H1 (cell line): ENCODE results near the gene TPP1. TPM values are rescaled to one million over a fixed set of nuclear protein-coding genes. Genes with fewer than 3 reads are reported as not detected.

Experiments
- CTCF ChIA-PET: fragments of 300-600 bp; sonication (Branson Sonifier 250); formaldehyde crosslinking; loops from one replicate; lab custom pipeline; 2021; ENCODE audit not compliant: partially characterized antibody; lab: Charles Lee
- POLR2A ChIA-PET: fragments of 300-600 bp; sonication (Branson Sonifier 250); formaldehyde crosslinking; loops from one replicate; lab custom pipeline; 2021; ENCODE audit warnings: inconsistent platforms; ENCODE audit not compliant: partially characterized antibody; lab: Charles Lee
- DNase-seq, 2 experiments: peaks; one replicate each; pipeline versions ENCODE4 v3.0.0 to v3.0.0-alpha.2; 2010 to 2022; ENCODE audit warnings: low spot score in 2 of 2, low read depth in 1 of 2, mixed read lengths in 1 of 2
- FAIRE-seq: peaks from 2 replicates; lab custom pipeline; 2011; peaks lifted over from hg19 to GRCh38; lab: Jason Lieb, UNC
- H2AFZ ChIP-seq: 2 replicates; pipeline ENCODE4 v1.8.1; 2012; ENCODE audit warnings: low read length, inconsistent platforms
- H2AK5ac ChIP-seq: 2 replicates; pipeline ENCODE4 v1.6.1; 2013; ENCODE audit warnings: low read depth, low read length
- H2BK120ac ChIP-seq: replicated peaks from 2 replicates; pipeline ENCODE3; 2013; ENCODE audit warnings: low read depth, low read length, inconsistent platforms
- H2BK12ac ChIP-seq: 2 replicates; pipeline ENCODE4 v1.6.1; 2013; ENCODE audit warnings: low read depth, low read length
- H2BK15ac ChIP-seq: 2 replicates; pipeline ENCODE4 v1.6.1; 2013; ENCODE audit warnings: low read length
- H2BK20ac ChIP-seq: 2 replicates; pipeline ENCODE4 v1.6.1; 2013; ENCODE audit warnings: low read length
- H2BK5ac ChIP-seq: 2 replicates; pipeline ENCODE4 v1.6.1; 2013; ENCODE audit warnings: low read depth, low read length
- H3K14ac ChIP-seq: 2 replicates; pipeline ENCODE4 v1.6.1; 2013; ENCODE audit warnings: inconsistent platforms; ENCODE audit not compliant: insufficient read length
- H3K18ac ChIP-seq: 2 replicates; pipeline ENCODE4 v1.6.1; 2013; ENCODE audit warnings: low read length; ENCODE audit errors: extremely low read depth
- H3K23ac ChIP-seq: 2 replicates; pipeline ENCODE4 v1.6.1; 2013; ENCODE audit warnings: inconsistent platforms; ENCODE audit not compliant: insufficient read length
- H3K23me2 ChIP-seq: 2 replicates; pipeline ENCODE4 v1.6.1; 2013; ENCODE audit warnings: low read depth, low read length
- H3K27ac ChIP-seq: 2 replicates; pipeline ENCODE4 v1.6.1; 2011; ENCODE audit warnings: low read depth, low read length, inconsistent platforms
- H3K27me3 ChIP-seq, 4 experiments: replicated peaks in 1 of 4; 1 replicate in 1 of 4; 2 replicates in 3 of 4; pipeline versions ENCODE4 v1.6.1 to v1.8.1; 2011 to 2013; ENCODE audit warnings: low read length in 3 of 4, mild to moderate bottlenecking in 3 of 4, inconsistent platforms in 2 of 4, mixed read lengths in 2 of 4, moderate library complexity in 1 of 4; ENCODE audit not compliant: control insufficient read depth in 3 of 4, insufficient read depth in 3 of 4; ENCODE audit errors: extremely low read depth in 1 of 4
- H3K36me3 ChIP-seq, 4 experiments: 2 replicates each; pipeline versions ENCODE4 v1.6.1 to v1.8.1; 2011 to 2013; ENCODE audit warnings: mild to moderate bottlenecking in 4 of 4, low read length in 3 of 4, moderate library complexity in 2 of 4, control low read depth in 1 of 4, inconsistent platforms in 1 of 4; ENCODE audit not compliant: insufficient read depth in 4 of 4, control insufficient read depth in 2 of 4
- H3K4ac ChIP-seq: replicated peaks from 2 replicates; pipeline ENCODE3; 2013; ENCODE audit warnings: low read length, low read depth, mixed read lengths, inconsistent platforms; ENCODE audit not compliant: insufficient read length
- H3K4me1 ChIP-seq, 4 experiments: replicated peaks in 1 of 4; 1 replicate in 1 of 4; 2 replicates in 3 of 4; pipeline versions ENCODE4 v1.6.1 to v1.8.1; 2011 to 2013; ENCODE audit warnings: low read length in 3 of 4, inconsistent platforms in 2 of 4, mixed read lengths in 1 of 4; ENCODE audit not compliant: insufficient read depth in 4 of 4, control insufficient read depth in 3 of 4
- H3K4me2 ChIP-seq, 2 experiments: 2 replicates each; pipeline versions ENCODE4 v1.6.1 to v1.8.1; 2011 to 2013; ENCODE audit warnings: low read depth in 2 of 2, low read length in 2 of 2, control low read depth in 1 of 2, inconsistent platforms in 1 of 2, mild to moderate bottlenecking in 1 of 2; ENCODE audit not compliant: insufficient read depth in 1 of 2
- H3K4me3 ChIP-seq, 4 experiments: fragments of 200-600, 300-600 bp in 1 of 4; sonication (generic), shearing (Covaris generic), sonication (Bioruptor Twin) in 1 of 4; 2 replicates each; pipeline versions ENCODE4 v1.5.1 to v1.8.1; 2011 to 2016; ENCODE audit warnings: low read length in 4 of 4, low read depth in 3 of 4, control low read depth in 2 of 4, inconsistent platforms in 2 of 4, mild to moderate bottlenecking in 2 of 4, mixed read lengths in 1 of 4, moderate library complexity in 1 of 4; ENCODE audit not compliant: insufficient read depth in 2 of 4; ENCODE audit errors: extremely low read depth in 1 of 4
- H3K56ac ChIP-seq: replicated peaks from 2 replicates; pipeline ENCODE3; 2013; ENCODE audit warnings: low read depth, mild to moderate bottlenecking, mixed read lengths, low read length, inconsistent platforms; ENCODE audit not compliant: insufficient read length
- H3K79me1 ChIP-seq: 2 replicates; pipeline ENCODE4 v1.6.1; 2013; ENCODE audit warnings: low read depth, low read length, control low read depth
- H3K79me2 ChIP-seq, 2 experiments: 2 replicates each; pipeline versions ENCODE4 v1.6.1 to v1.8.1; 2012 to 2013; ENCODE audit warnings: low read length in 2 of 2, mild to moderate bottlenecking in 2 of 2, inconsistent platforms in 1 of 2; ENCODE audit not compliant: insufficient read depth in 2 of 2, control insufficient read depth in 1 of 2
- H3K9ac ChIP-seq, 4 experiments: replicated peaks in 1 of 4; 1 replicate in 1 of 4; 2 replicates in 3 of 4; pipeline versions ENCODE4 v1.6.1 to v1.8.1; 2011 to 2013; ENCODE audit warnings: low read depth in 3 of 4, low read length in 3 of 4, control low read depth in 2 of 4, mild to moderate bottlenecking in 2 of 4, moderate library complexity in 2 of 4, inconsistent platforms in 1 of 4; ENCODE audit errors: extremely low read depth in 1 of 4
- H3K9me3 ChIP-seq, 2 experiments: 2 replicates each; pipeline versions ENCODE4 v1.6.1 to v1.8.1; 2012 to 2013; ENCODE audit warnings: mild to moderate bottlenecking in 2 of 2, moderate library complexity in 2 of 2, control low read depth in 1 of 2, inconsistent platforms in 1 of 2, low read depth in 1 of 2, low read length in 1 of 2, mixed read lengths in 1 of 2; ENCODE audit not compliant: insufficient read depth in 2 of 2
- H4K20me1 ChIP-seq, 2 experiments: replicated peaks in 1 of 2; 2 replicates each; pipeline versions ENCODE3 to v1.8.1; 2011 to 2013; ENCODE audit warnings: inconsistent platforms in 2 of 2, low read length in 2 of 2, mild to moderate bottlenecking in 1 of 2; ENCODE audit not compliant: insufficient read depth in 2 of 2, control insufficient read depth in 1 of 2
- H4K5ac ChIP-seq: 2 replicates; pipeline ENCODE4 v1.6.1; 2013; ENCODE audit warnings: low read length, low read depth, mixed read lengths, inconsistent platforms; ENCODE audit not compliant: insufficient read length
- H4K8ac ChIP-seq: 2 replicates; pipeline ENCODE4 v1.8.0; 2013; ENCODE audit warnings: mild to moderate bottlenecking, moderate library complexity, low read length, inconsistent platforms; ENCODE audit not compliant: insufficient read depth; ENCODE audit errors: extremely low read depth
- H4K91ac ChIP-seq: replicated peaks from 2 replicates; pipeline ENCODE3; 2013; ENCODE audit warnings: low read length, mixed read lengths, inconsistent platforms; ENCODE audit not compliant: insufficient read length
- EGR1 ChIP-seq: IDR thresholded peaks from 2 replicates; pipeline ENCODE4 v1.6.1; 2011; ENCODE audit warnings: low read depth, low read length, borderline replicate concordance
- JUND ChIP-seq: IDR thresholded peaks from 2 replicates; pipeline ENCODE4 v1.6.1; 2011; ENCODE audit warnings: mild to moderate bottlenecking, improper control_type of control experiment, low read length
- KDM1A ChIP-seq: fragments of 200-600, 300-600 bp; sonication (generic); IDR thresholded peaks from 2 replicates; pipeline ENCODE4 v1.7.1; 2016; ENCODE audit warnings: mild to moderate bottlenecking, low read length, borderline replicate concordance
- POLR2AphosphoS5 ChIP-seq: IDR thresholded peaks from 2 replicates; pipeline ENCODE4 v1.6.1; 2011; ENCODE audit warnings: low read depth, low read length
- SP2 ChIP-seq: IDR thresholded peaks from 2 replicates; pipeline ENCODE4 v1.6.1; 2012; ENCODE audit warnings: mild to moderate bottlenecking, low read length, inconsistent platforms
- TAF1 ChIP-seq: IDR thresholded peaks from 2 replicates; pipeline ENCODE4 v1.6.1; 2011; ENCODE audit warnings: mild to moderate bottlenecking, low read depth, low read length
- WGBS, 2 experiments: shearing (Covaris generic) in 1 of 2; methylation state at CpG; one replicate each; pipeline versions ENCODE4 v1.1.6 to v1.1.7; 2013 to 2015; ENCODE audit warnings: low lambda C conversion rate in 2 of 2, mixed read lengths in 2 of 2, inconsistent platforms in 1 of 2, low coverage in 1 of 2, missing lambda C conversion rate in 1 of 2; ENCODE audit not compliant: insufficient replicate concordance in 2 of 2, insufficient coverage in 1 of 2, insufficient read length in 1 of 2; ENCODE audit errors: extremely low coverage in 1 of 2, missing lambda C conversion rate in 1 of 2; 5-methylcytosine and 5-hydroxymethylcytosine counted together
- polyA plus RNA-seq, 7 experiments: library from polyadenylated mRNA; depleted of rRNA in 3 of 7; stranded (reverse) in 5 of 7; unstranded in 2 of 7; fragments of >200 nt in 5 of 7; fragments of 200-250 nt in 2 of 7; gene quantifications; 1 replicate in 5 of 7; 2 replicates in 1 of 7; 4 replicates in 1 of 7; pipeline versions ENCODE4 v1.2.1 to v1.2.3, GENCODE V29; 2011 to 2013; ENCODE audit warnings: missing spikeins in 2 of 7, mixed read lengths in 2 of 7
- total RNA-seq: library from RNA; stranded (reverse); fragmentation: NEBNext Ultra II Directional; extraction: Animal tissue kit (Norgen Biotek cat#: 25700); gene quantifications from 2 replicates; pipeline ENCODE4 v1.2.1, GENCODE V29; 2021

The TPP1 gene
- total and polyA plus RNA-seq, 2 of the 8 experiments (the other 6 are each of a cell fraction or from before 2014, with no cell fraction given) = 36.1 to 77.5 TPM

DNA sequence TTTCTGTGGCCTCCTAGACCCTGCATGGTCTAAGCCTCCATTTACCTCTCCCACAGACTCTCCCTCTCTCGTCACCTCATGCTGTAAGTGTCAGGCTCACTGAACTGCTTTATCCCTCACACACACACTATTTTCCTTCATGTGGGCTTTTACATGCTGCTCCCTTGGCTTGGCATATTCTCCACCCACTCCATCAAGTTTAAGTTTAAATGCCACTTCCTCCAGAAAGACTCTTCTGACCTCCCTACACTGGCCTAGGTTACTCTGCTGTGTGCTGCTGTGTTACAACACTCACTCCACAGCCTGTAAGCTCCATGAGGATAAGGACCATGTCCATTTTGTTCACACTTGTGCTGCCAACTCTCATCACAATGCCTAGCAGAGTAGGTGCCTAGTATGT is 33.9 kb upstream of the TPP1 start:
- Histone ChIP-seq H2BK5ac (no peak overlapping the region), H3K4ac (no peak overlapping the region), H3K23me2 (peaks cover 9% of the 10 kb centered on the region), H4K8ac (no peak overlapping the region), H3K14ac (no peak overlapping the region), H2AK5ac (no peak overlapping the region), H2BK15ac (no peak overlapping the region), H3K23ac (no peak overlapping the region), H3K27ac (no peak overlapping the region), H2BK120ac (no peak overlapping the region), H3K9me3 (no peaks in the 10 kb centered on the region), H4K20me1 (peaks cover 0 to 3% of the 10 kb centered on the region in 2 experiments), H3K4me3 (no peak overlapping the region), H3K4me2 (no peak overlapping the region), H3K79me1 (no peaks in the 10 kb centered on the region), H2AFZ (no peak overlapping the region), H2BK12ac (no peak overlapping the region), H3K79me2 (no peaks in the 10 kb centered on the region), H2BK20ac (no peak overlapping the region), H3K4me1 (peaks cover 0 to 7% (median 6%) of the 10 kb centered on the region in 4 experiments; a peak in 4 of 7 replicates), H3K27me3 (peaks cover 1 to 36% (median 32%) of the 10 kb centered on the region in 4 experiments), H3K9ac (no peak overlapping the region), H3K56ac (no peak overlapping the region), H3K36me3 (no peaks in the 10 kb centered on the region), H4K91ac (no peak overlapping the region), H3K18ac (no peak overlapping the region), H4K5ac (no peak overlapping the region)
- CTCF ChIA-PET = interaction anchor here (1.1 to 2.6 kb wide), 3 partner anchors 10 to 122 kb away, joined by 3 to 9 read pairs (median 3); no protein-coding TSS in a partner anchor
- DNase-seq (peak in 1 of 2 experiments; percentile 19), FAIRE-seq (no peak)
- TF ChIP-seq POLR2AphosphoS5 (no peak), TAF1 (no peak), JUND (no peak), SP2 (no peak), EGR1 (no peak), KDM1A (no peak)
- 91% methylated on average over 1 of the region's 1 CpG; no CpG with 5 or more reads in 1 of the 2 experiments for WGBS, 2 experiments
- POLR2A ChIA-PET = interaction anchor here (1.0 to 1.1 kb wide), 2 partner anchors 34 to 49 kb away, joined by 3 to 4 read pairs; partner anchors contain the start of genes ILK and TPP1
